Breast epithelium (tissue), 3 donors: ENCODE measurements around the gene IPO9.

Experiments
- CTCF ChIP-seq, 3 donors: fragments of 450-650 bp; IDR thresholded peaks; one replicate each; pipeline ENCODE4 v1.5.1; 2016 to 2017; ENCODE audit warnings: antibody characterized with exemption in 3 of 3, mild to moderate bottlenecking in 3 of 3, moderate library complexity in 3 of 3
- POLR2A ChIP-seq: fragments of 450-650 bp; IDR thresholded peaks from one replicate; pipeline ENCODE4 v1.6.1; 2016; ENCODE audit warnings: antibody characterized with exemption, mild to moderate bottlenecking, moderate library complexity
- POLR2AphosphoS5 ChIP-seq, 3 donors: sonication (generic); formaldehyde crosslinking; IDR thresholded peaks; one replicate each; pipeline ENCODE4 v1.6.1; 2017; ENCODE audit warnings: antibody characterized with exemption in 3 of 3

- no peak for TF ChIP-seq CTCF (IDR thresholded peaks at IDR 0.05)
- TF ChIP-seq POLR2A: no peak
- no peak for TF ChIP-seq POLR2AphosphoS5 (IDR thresholded peaks at IDR 0.05)
Measured at GRCh38 chr1:201782353-201782752, 46.6 kb upstream of the IPO9 start.
